D721Med (cell line): ENCODE data around the gene CNR2.

ENCODE experiments used
- DNase-seq: peaks from one replicate; pipeline ENCODE4 v3.0.0; 2011; ENCODE audit warnings: low spot score; ENCODE audit not compliant: insufficient read length
- FAIRE-seq: peaks from 2 replicates; lab custom pipeline; 2011; peaks lifted over from hg19 to GRCh38; lab: Jason Lieb, UNC
- CTCF ChIP-seq: IDR thresholded peaks from 2 replicates; pipeline ENCODE4 v1.5.1; 2012; ENCODE audit warnings: mild to moderate bottlenecking, control low read depth; ENCODE audit not compliant: insufficient read depth; ENCODE audit errors: missing control alignments

CNR2 gene

GRCh38 chr1:23896491-23896890 is 16.7 kb downstream of the CNR2 start:
- TF ChIP-seq CTCF: no peak
- FAIRE-seq (no peak), DNase-seq (no peak)

GRCh38 chr1:23895993-23896392 is 17.2 kb downstream of the CNR2 start:
- TF ChIP-seq CTCF: no peak
- FAIRE-seq (no peak), DNase-seq (no peak)

GRCh38 chr1:23895082-23895481 is 18.1 kb downstream of the CNR2 start:
- FAIRE-seq: no peak
- TF ChIP-seq CTCF: no peak
- DNase-seq: no peak

- no peak for FAIRE-seq
- no peak for TF ChIP-seq CTCF
These were observed 24.1 kb downstream of the CNR2 start for GRCh38 chr1:23889074-23889473.

GRCh38 chr1:23885222-23885621 is 27.9 kb downstream of the CNR2 start:
- no peak for FAIRE-seq
- TF ChIP-seq CTCF: no peak

More at GRCh38 chr1:23889074-23889473, 24.1 kb downstream of the CNR2 start:
- DNase-seq: no peak

GRCh38 chr1:23882746-23883145 is 30.4 kb downstream of the CNR2 start:
- DNase-seq (no peak), FAIRE-seq (no peak)
- no peak for TF ChIP-seq CTCF

More at GRCh38 chr1:23885222-23885621, 27.9 kb downstream of the CNR2 start:
- DNase-seq: no peak

- TF ChIP-seq CTCF: no peak
- FAIRE-seq (no peak), DNase-seq (no peak)
These were observed 33.4 kb downstream of the CNR2 start for GRCh38 chr1:23879809-23880208.
